Hindlimb muscle (tissue), 1 donor: ENCODE measurements around the gene TAP2. TPM values are rescaled to one million over a fixed set of nuclear protein-coding genes. Genes with fewer than 3 reads are reported as not detected.

Experiments
- DNase-seq: peaks from one replicate; pipeline ENCODE4 v3.0.0-alpha.2; 2013
- polyA plus RNA-seq: library from polyadenylated mRNA; unstranded; fragments of 120-200 nt; gene quantifications from one replicate; pipeline ENCODE4 v1.2.1, GENCODE V29; 2013; ENCODE audit not compliant: insufficient read length

The TAP2 gene
- polyA plus RNA-seq, 1 donor = 8.1 TPM

DNA sequence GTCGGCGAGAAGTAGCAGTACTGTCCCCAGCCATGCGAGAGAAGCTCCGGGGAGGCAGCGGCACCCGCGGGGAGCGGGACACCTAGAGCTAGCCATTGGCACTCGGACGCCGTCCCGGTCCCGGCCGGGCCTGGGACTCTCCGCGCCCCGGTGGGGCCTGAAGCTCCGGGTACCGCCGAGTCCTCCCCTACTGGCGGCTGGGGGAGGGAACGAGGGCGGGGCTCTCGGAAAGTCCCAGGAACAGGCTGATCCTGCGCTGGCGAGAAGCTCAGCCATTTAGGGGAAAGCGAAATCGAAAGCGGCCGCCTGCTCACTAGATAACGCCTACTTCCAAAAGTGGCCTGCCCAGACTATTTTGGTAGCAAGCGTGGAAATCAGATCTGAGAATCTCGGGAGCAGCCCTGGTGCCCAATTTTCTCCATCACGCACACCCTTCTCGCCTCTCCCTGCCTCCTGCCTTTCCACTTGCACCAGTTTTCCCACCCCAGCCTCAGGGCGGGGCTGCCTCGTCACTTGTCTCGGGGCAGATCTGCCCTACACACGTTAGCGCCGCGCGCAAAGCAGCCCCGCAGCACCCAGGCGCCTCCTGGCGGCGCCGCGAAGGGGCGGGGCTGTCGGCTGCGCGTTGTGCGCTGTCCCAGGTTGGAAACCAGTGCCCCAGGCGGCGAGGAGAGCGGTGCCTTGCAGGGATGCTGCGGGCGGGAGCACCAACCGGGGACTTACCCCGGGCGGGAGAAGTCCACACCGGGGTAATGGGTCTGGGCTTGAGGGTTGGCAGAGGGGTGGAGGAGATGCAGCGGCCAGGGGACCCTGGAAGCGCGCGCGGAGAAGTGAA is 15.2 kb upstream of the TAP2 start, which contains the start of the genes PSMB9 and TAP1:
Gene PSMB9, plus strand, starts transcription at position 652 of the 835 bp plus-strand sequence. Its CDS starts 38 bp downstream, at position 690.
Gene TAP1, minus strand, starts transcription at position 164 of the 835 bp plus-strand sequence. Its CDS starts 68 bp downstream, at position 96.
- peak; percentile 94 for DNase-seq

GRCh38 chr6:32852844-32853540 is 14.5 kb upstream of the TAP2 start:
- peak; percentile 32 for DNase-seq

- no peak for DNase-seq
These were observed 13.7 kb upstream of the TAP2 start for GRCh38 chr6:32852018-32852843.

GRCh38 chr6:32851025-32851424 is 12.5 kb upstream of the TAP2 start:
- DNase-seq = no peak

GRCh38 chr6:32849126-32849525 is 10.6 kb upstream of the TAP2 start:
- no peak for DNase-seq

DNA sequence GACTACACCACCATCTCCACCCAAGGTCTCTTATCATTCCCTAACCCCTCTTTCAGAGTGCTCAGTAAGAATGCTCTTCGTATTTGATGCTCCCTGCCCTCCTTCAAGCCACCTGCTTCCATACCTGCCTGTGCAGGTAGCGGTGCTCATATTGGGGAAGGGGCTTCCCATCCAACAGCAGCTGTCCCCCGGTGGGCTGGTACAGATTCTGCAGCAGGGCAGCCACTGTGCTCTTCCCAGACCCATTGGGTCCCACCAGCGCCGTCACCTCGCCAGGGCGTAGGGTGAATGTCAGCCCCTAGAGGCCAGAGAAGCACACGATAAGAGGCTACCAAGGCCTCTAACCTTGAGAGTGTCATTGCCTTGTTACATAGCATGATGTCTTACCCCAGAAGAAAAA is 9.3 kb upstream of the TAP2 start:
- no peak for DNase-seq

GRCh38 chr6:32847004-32847403 is 8.5 kb upstream of the TAP2 start:
- no peak for DNase-seq

DNA sequence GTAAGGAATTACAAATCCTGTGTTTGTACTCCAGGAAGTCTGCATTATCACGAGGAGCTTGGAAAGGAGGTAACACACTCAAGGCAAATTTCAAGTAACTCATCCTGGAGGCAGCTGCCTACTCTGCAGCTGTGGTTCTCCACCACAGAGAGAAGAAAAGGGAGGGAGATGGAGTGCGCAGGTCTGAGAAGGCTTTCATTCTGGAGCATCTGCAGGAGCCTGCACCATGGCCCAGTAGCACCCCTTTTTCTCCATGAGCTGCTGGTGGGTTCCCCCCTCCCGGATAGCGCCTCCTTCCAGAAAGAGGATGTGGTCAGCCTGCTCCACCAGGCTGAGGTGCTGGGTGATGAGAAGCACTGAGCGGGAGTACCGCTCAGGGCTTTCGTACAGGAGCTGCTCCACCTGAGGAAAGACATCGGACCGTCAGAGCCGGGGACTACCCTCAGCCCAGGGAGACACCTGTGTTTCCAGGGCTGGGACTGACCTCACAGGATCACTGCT is 6.9 kb upstream of the TAP2 start:
- DNase-seq = no peak

GRCh38 chr6:32844839-32845383 is 6.4 kb upstream of the TAP2 start:
- no peak for DNase-seq

- peak; percentile 94 for DNase-seq
These were observed 5.7 kb upstream of the TAP2 start, which contains the start of gene PSMB8 for GRCh38 chr6:32843979-32844838. Gene PSMB8 (minus strand): TSS chr6:32844047. CDS start chr6:32843996, 51 bp downstream.

DNA sequence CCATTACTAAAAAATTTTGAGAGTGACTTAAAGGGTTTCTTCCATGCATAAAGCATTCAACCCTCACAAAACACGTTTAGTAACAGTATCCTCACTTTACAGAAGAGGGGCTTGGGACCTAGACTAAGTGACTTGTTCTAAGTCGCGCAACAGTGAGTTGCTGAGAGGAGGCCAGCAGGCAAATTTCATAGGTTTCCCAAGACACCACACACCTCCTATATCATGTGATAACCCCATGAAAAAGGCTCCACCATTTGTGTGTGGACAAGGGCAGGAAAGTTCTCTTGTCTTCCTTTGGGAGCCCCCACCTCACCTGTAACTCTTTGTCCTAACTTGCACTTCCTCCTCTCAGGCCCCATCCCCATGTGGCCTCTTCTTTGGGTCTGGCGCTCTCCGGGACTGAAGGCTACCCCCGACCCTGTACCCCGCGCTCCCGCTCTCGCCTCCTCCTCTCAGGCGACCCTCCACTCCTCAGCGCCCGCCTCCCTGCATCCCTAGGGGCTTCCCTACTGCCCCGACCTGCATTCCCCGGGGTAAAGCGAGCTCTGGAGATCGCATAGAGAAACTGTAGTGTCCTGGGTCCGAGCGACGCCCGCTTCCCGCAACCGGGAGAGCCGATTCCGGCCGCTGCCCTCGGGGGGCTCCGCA is 4.9 kb upstream of the TAP2 start:
- peak; percentile 17 for DNase-seq

DNA sequence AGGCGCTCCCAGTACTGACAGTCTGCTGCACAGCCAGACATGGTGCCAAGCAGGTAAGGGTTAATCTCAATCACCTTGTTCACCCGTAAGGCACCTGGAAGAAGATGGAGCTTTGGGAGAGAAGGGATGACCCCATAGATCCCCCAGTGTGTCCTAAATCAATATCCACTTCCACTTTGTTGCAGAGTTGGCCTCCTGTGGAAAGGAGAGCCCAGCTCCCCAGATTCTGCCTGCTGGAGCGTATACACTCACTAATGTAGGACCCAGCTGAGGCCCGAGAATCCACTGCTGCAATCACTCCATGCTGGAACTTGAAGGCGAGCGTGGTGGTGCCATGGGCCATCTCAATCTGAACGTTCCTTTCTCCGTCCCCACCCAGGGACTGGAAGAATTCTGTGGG is 4.2 kb upstream of the TAP2 start:
- no peak for DNase-seq

DNA sequence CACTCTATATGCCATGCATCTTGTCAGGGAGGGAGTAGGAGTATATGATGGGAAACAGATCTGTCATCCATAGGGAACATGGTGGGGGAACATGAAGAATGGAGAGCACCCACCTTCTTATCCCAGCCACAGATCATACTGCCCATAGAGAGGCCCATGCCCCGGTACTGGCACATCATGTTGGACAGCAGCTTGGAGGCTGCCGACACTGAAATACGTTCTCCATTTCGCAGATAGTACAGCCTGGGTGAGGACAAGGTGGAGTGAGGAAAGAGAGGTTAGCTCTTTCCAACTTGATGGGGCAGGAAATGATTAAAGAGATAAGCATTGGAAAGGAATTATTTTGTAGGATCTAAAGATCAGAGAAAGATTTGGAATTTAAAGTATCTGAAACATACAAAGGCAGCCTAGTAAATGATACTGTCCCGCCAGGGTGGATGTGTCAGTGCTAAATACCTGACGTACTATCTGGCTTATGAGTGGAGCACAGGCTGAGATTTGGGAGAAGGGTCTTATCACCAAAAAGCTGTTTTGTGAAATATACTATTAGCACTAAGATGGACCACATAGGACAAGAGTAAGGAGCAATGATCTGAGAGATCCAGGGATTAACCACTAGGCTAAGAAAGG is 3.6 kb upstream of the TAP2 start:
- DNase-seq = no peak

DNA sequence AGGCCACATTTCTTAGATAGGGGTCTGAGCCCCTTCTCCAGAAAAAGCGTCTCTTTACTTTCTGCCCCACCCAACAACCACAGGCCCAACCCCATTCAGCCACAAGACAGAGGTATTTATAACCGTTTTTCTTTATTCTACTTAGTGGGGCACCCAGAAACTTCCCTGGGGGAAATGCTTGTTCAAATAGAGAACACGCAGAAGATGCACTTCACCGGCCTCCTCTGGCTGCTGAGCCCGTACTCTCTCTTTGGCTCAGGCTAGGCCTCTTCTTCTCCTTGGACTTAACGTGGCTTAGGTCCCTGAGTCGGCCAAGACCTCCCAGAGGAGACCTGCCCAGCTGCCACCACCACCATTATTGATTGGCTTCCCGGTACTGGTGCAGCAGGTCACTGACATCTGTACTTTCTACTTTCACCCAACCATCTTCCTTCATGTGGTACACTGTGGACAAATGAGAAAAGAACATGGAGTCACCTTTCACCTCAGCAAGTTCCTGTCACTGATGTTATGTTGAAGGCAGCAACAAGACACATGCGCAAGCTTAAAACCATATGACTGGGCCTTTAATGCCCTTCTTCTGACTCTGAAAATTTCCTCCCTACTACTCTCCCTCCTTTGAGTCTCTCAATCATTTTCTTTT is 2.2 kb upstream of the TAP2 start:
- no peak for DNase-seq

- DNase-seq = no peak
These were observed 817 bp upstream of the TAP2 start for GRCh38 chr6:32839356-32839755.

GRCh38 chr6:32837651-32838113 is 857 bp downstream of the TAP2 start:
- DNase-seq = no peak

DNA sequence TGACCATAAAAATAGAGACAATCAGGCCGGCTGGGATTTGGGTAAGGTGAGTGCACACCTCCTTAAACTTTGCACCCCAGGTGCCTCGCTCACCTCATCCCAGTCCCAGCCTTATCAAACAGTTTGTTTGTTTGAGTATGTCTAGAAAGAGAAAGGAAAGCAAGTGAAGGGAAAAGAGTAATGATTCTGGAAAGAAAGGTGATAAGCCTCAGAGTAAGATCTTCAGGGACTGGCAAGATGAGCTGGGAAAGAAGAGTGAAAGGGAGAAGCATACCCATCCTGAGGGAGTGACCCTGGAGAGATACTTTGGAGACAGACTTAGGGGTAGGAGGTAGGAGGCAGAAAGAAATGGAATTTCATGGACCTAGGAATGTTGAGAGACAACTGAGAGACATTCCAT is 1.7 kb downstream of the TAP2 start:
- DNase-seq = no peak

GRCh38 chr6:32835167-32835893 is 3.2 kb downstream of the TAP2 start:
- no peak for DNase-seq

DNA sequence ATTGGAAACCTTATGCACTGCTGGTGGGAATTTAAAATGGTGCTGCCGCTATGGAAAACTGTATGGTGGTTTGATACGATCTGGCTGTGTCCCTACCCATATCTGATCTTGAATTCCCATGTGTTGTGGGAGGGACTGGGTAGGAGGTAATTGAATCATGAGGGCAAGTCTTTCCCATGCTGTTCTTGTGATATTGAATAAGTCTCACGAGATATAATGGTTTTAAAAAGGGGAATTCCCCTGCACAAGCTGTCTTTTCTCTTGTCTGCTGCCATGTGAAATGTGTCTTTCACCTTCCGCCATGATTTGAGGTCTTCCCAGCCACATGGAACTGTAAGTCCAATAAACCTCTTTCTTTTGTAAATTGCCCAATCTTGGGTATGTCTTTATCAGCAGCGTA is 4.9 kb downstream of the TAP2 start:
- no peak for DNase-seq
